Epidermal melanocyte (primary cell): ENCODE data around the gene SRRM3.
"Not testable (repeated sequence)": the region's sequence is repeated elsewhere in the genome, so short reads cannot be mapped to it uniquely, and the experiment has no call there.

Source experiments
- DNase-seq: peaks from one replicate; pipeline ENCODE4 v3.0.0; 2011; ENCODE audit warnings: low spot score; ENCODE audit not compliant: insufficient read length

SRRM3 gene

DNA sequence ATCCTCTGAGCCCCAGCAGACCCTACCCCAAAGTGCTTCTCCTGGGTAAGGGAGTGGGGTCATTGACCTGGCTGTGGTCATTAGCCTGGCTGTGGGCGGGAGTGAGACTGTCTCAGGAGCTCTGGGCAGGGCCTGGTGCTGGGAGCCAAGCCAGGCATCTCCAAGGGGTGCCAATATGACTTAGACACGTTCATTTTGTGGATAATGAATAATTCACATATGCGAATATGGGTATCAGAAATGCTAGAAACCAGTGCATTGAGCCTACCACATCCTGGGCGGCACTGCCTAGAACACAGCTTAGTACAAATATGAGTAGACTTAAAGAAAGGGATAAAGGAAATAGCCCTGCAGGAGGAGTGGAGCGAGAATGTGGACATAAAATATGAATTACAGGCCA lies 14.4 kb upstream of the SRRM3 start:
- no peak for DNase-seq

DNA sequence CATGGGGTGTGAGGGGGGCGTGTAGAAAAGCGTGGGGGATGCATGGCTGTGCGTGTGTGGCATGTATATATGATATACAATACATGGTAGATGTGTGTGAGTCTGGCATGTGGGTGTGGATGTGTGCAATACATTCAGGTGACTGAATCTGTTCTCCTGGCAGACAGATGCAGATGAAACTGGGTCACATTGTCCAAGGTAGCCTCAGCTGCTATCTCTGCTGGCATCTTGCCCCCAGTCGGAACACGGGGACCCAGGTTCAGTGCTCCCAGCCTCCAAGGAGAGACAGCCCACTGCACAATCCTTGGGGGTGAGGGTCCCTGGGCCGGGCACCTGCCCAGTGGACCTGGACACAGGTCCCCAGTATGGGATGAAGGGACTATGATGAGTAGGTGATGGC lies 12.4 kb upstream of the SRRM3 start:
- no peak for DNase-seq

- DNase-seq: no peak
These were observed 9.9 kb upstream of the SRRM3 start for GRCh38 chr7:76191783-76192240.

- DNase-seq: no peak
These were observed 8.2 kb upstream of the SRRM3 start for GRCh38 chr7:76193466-76193865.

DNA sequence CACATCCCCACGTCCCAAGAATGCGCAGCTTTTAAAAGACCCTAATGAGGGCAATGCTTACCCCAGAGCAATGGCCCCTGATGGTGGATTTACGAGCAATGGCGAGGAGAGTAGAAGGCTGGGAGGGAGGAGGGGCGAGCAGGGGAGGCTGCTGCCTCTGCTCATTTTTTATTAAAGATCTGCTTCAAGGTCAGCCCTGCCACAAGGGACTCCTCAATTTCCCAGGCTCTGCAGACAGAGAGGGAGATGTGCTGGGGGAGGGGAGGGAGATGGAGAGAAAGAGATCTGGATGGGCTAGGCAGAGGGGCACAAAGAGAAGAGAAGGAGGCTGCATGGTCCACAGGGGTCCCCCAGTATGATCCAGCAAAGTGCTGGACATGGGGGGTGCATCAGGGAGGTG lies 7.8 kb upstream of the SRRM3 start:
- DNase-seq: no peak

DNA sequence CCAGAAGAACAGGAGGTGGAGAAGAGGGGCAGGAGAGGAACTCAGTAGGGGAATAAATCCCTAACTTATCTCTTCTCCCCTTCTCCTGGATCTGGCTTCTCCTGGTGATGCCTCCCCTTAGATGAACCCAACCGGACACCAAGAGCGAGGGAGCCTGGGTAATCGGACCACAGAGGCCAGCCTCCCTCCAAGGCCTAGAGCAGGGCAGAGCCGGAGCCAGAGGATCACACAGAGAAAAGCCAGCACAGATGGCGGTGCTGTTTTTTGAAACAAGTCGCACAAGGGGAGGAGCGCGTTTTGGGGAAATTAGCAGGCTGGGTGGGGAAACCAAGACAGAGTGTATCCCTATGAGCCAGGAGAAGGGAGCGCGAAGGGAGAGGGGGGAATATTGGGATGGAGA lies 4.9 kb upstream of the SRRM3 start:
- DNase-seq: no peak

GRCh38 chr7:76198202-76198601 lies 3.5 kb upstream of the SRRM3 start:
- DNase-seq: no peak

- no peak for DNase-seq
These were observed 952 bp downstream of the SRRM3 start for GRCh38 chr7:76202666-76203030.

GRCh38 chr7:76204147-76204546 lies 2.5 kb downstream of the SRRM3 start:
- DNase-seq: no peak

DNA sequence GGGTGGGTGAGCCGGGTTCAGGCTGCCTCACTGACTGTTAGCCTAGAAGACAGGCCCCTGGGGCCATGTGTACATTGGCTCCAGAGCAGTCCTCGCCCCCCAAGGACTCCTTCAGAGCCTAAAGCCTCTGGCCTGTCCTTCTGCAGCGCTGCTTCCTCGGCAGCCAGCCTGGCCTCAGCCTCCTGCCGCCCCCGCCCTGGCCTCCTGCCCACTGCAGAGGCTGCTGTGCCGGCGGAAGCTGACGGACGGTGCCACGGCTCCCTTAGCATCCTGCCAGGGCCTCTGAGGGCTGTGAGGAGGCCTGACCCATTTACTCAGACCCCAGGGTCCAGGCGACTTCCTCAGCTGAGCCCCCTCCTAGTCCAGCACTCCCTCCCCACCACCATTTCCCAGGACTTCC lies 4.9 kb downstream of the SRRM3 start:
- DNase-seq: no peak

- no peak for DNase-seq
These were observed 7.6 kb downstream of the SRRM3 start for GRCh38 chr7:76209310-76209709.

DNA sequence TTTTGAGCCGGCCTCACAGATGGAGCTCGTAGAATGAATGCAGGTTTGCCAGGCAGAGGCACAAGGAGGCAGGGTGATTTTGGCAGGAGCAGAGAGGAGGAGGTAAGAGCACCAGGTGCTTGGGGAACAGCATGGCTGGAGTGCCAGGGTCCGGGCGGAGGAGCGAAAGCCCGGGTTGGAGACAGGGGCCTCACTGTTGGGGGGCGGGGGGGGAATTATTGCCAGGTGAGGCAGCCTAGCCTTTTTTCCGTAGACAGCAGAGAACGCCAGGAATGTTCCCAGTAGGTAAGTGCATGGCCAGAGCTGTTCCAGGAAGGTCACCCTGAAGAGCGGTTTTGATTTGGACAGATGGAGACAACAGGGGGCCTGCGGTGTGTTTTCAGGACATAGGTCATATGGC lies 9.5 kb downstream of the SRRM3 start:
- no peak for DNase-seq

- DNase-seq: not testable (repeated sequence)
These were observed 13.7 kb downstream of the SRRM3 start for GRCh38 chr7:76215349-76215748.

DNA sequence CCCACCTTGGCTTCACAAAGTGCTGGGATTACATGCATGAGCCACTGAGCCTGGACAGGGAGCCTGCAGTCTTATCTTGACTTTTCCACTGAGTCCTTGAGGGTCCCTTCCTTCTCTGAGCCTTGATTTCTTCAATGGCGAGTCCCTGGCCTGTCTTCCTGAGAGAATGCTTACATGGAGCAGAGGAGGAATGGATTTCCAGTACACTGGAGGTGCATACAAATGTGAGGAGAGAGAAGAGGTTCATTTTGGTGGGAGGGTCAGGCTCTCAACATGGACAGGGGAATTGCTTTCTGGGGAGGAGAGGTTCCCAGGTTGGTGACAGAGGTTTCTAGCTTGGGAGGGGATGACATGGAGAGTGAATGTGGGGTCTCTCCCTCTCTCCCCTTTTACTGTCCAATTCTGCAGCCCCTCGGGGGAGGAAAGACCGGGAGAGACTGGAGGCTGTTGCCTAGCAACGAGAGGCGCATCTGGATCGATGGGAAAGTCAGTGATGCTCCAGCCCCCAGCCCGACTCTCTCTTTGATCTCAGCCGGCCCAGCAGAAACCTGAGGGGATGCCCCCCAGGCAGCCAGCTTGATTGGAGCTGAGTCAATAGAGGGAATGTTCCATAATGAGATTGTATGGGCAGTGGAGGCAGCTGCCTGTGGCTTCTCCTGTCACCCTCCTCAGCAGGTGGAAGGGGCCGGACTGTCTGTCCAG lies 14.8 kb downstream of the SRRM3 start:
- no peak for DNase-seq

- no peak for DNase-seq
These were observed 16.4 kb downstream of the SRRM3 start for GRCh38 chr7:76217942-76218566.

DNA sequence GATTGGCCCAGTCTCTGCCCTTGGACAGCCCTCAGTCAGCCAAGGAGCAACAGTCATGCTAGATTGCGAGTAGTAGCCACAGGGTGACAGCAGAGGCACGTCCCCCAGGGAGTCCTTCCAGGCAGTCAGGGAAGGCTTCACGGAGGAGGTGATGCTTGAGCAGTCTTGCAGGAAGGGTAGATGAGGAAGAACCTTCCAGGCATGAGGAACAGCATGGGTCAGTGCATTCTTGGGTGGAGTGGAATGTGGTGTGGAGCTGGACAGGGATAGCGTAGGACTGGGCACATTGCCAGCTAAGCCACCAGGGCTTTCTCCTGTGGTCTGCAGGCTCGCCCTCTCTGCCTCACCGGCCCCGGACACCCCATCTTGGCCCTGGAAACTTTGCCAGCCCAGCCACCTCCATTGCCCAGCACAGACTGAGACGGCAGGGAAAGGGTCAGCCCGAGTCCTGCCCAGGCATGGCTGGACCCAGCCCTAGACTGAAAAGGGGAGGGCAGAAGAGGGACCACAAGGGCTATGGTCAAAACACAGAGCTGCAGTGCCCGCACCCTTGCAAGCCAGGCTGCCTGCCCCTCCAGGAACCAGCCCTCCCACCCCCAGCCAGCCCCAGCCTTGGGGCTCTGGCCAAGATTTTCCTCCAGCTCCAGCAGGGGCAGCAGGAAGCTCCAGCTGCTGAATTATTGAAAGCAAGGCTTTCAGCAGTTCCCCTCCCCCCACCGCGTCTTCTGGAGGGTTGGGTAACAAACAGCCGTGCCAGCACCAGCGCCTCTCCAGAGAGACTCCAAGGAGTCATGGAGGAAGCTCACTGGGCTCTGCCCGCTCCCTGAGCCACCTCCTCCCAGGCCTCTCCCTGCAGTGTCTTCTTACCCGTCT lies 18.7 kb downstream of the SRRM3 start:
- DNase-seq: no peak

DNA sequence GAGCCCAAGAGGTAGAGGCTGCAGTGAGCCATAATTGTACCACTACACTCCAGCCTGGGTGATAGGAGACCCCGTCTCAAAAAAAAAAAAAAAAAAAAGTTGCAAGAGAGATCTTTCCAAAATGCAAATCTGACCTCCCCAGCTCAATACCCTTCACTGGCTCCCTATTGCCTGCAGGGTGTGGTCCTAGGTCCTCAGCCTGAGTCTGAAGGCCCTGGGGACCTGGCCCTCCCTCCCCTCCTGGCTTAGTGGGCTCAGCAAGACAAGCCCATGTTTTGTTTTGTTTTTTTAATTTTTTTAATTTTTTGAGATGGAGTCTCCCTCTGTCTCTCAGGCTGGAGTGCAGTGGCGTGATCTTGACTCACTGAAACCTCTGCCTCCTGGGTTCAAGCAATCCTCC lies 20.6 kb downstream of the SRRM3 start:
- DNase-seq: no peak

GRCh38 chr7:76222839-76223238 lies 21.1 kb downstream of the SRRM3 start:
- DNase-seq: no peak

- no peak for DNase-seq
These were observed 21.7 kb downstream of the SRRM3 start for GRCh38 chr7:76223286-76223972.

- DNase-seq: no peak
These were observed 23.0 kb downstream of the SRRM3 start for GRCh38 chr7:76224695-76225094.

- no peak for DNase-seq
These were observed 23.7 kb downstream of the SRRM3 start for GRCh38 chr7:76225379-76225778.

GRCh38 chr7:76225951-76226350 lies 24.3 kb downstream of the SRRM3 start:
- no peak for DNase-seq
